GM12878 (cell line): ENCODE measurements around the gene SHC1. TPM values are rescaled to one million over a fixed set of nuclear protein-coding genes. Genes with fewer than 3 reads are reported as not detected.

ENCODE experiments used
- CBFB ChIP-seq: IDR thresholded peaks from 2 replicates; pipeline ENCODE4 v1.6.1; 2016; ENCODE audit warnings: antibody characterized with exemption, low read depth
- CEBPB ChIP-seq, 2 experiments: fragments of 150-350 bp in 1 of 2; IDR thresholded peaks; 2 replicates each; pipeline ENCODE4 v1.6.1; 2012 to 2014; ENCODE audit warnings: low read depth in 2 of 2, low read length in 2 of 2, borderline replicate concordance in 1 of 2, inconsistent platforms in 1 of 2
- CHD4 ChIP-seq: fragments of 200-600 bp; sonication (generic); IDR thresholded peaks from 2 replicates; pipeline ENCODE4 v1.6.1; 2016; ENCODE audit warnings: mild to moderate bottlenecking
- CTCF ChIP-seq, 3 experiments: IDR thresholded peaks in 2 of 3; conservative IDR thresholded peaks in 1 of 3; 2 replicates each; pipeline ENCODE4 v1.5.1; 2011; ENCODE audit warnings: low read depth in 3 of 3, low read length in 3 of 3, mild to moderate bottlenecking in 3 of 3, control low read depth in 2 of 3, moderate library complexity in 2 of 3, inconsistent platforms in 1 of 3, mixed read lengths in 1 of 3; ENCODE audit not compliant: control insufficient read depth in 2 of 3, insufficient read depth in 1 of 3; ENCODE audit errors: extremely low read depth in 1 of 3
- EED ChIP-seq: sonication (generic); IDR thresholded peaks from 2 replicates; pipeline ENCODE4 v1.6.1; 2016; ENCODE audit warnings: antibody characterized with exemption, low read depth
- GABPA ChIP-seq: IDR thresholded peaks from 2 replicates; pipeline ENCODE4 v1.6.1; 2014; ENCODE audit warnings: antibody characterized with exemption, low read depth, mild to moderate bottlenecking, inconsistent platforms
- HCFC1 ChIP-seq: fragments of 150-350 bp; IDR thresholded peaks from 2 replicates; pipeline ENCODE4 v1.6.1; 2014; ENCODE audit warnings: low read length
- HDAC6 ChIP-seq: fragments of 200-600 bp; sonication (generic); IDR thresholded peaks from one replicate; pipeline ENCODE4 v1.8.0; 2017; ENCODE audit warnings: antibody characterized with exemption; ENCODE audit not compliant: unreplicated experiment
- JUNB ChIP-seq: IDR thresholded peaks from 2 replicates; pipeline ENCODE4 v1.6.1; 2016; ENCODE audit warnings: antibody characterized with exemption, mild to moderate bottlenecking
- KAT2A ChIP-seq: conservative IDR thresholded peaks from 2 replicates; pipeline ENCODE4 v1.6.1; 2011; ENCODE audit warnings: low read depth, low read length; ENCODE audit not compliant: control insufficient read depth
- LARP7 ChIP-seq: fragments of 450-650 bp; IDR thresholded peaks from 2 replicates; pipeline ENCODE4 v1.6.1; 2017; ENCODE audit warnings: mild to moderate bottlenecking
- MTA2 ChIP-seq: fragments of 450-650 bp; IDR thresholded peaks from 2 replicates; pipeline ENCODE4 v1.6.1; 2016; ENCODE audit warnings: low read depth, mild to moderate bottlenecking, moderate library complexity
- PKNOX1 ChIP-seq: fragments of 450-650 bp; IDR thresholded peaks from 2 replicates; pipeline ENCODE4 v1.6.1; 2016; ENCODE audit warnings: mild to moderate bottlenecking
- SIN3A ChIP-seq: IDR thresholded peaks from 2 replicates; pipeline ENCODE4 v1.6.1; 2012; ENCODE audit warnings: low read depth, low read length, improper control_type of control experiment
- SKIL ChIP-seq: fragments of 450-650 bp; IDR thresholded peaks from 2 replicates; pipeline ENCODE4 v1.6.1; 2017; ENCODE audit warnings: mild to moderate bottlenecking, low read depth, inconsistent platforms; ENCODE audit not compliant: poor library complexity, severe bottlenecking
- SMAD5 ChIP-seq: IDR thresholded peaks from 2 replicates; pipeline ENCODE4 v1.6.1; 2016; ENCODE audit warnings: antibody characterized with exemption, low read depth
- STAT1 ChIP-seq: fragments of 450-650 bp; conservative IDR thresholded peaks from 2 replicates; pipeline ENCODE4 v1.6.1; 2014; ENCODE audit warnings: antibody characterized with exemption, mild to moderate bottlenecking
- TBL1XR1 ChIP-seq: IDR thresholded peaks from 2 replicates; pipeline ENCODE4 v1.6.1; 2012; ENCODE audit warnings: low read depth, low read length, improper control_type of control experiment
- YBX1 ChIP-seq: fragments of 450-650 bp; IDR thresholded peaks from 2 replicates; pipeline ENCODE4 v1.6.1; 2016; ENCODE audit warnings: antibody characterized with exemption
- ZBTB11 ChIP-seq: fragments of 450-650 bp; formaldehyde crosslinking; IDR thresholded peaks from 2 replicates; pipeline ENCODE4 v1.5.0; 2022; ENCODE audit warnings: mild to moderate bottlenecking, missing genetic modification characterization
- ZSCAN29 ChIP-seq: fragments of 450-650 bp; IDR thresholded peaks from 2 replicates; pipeline ENCODE4 v1.6.1; 2017; ENCODE audit warnings: mild to moderate bottlenecking, moderate library complexity
- polyA plus RNA-seq, 11 experiments: library from polyadenylated mRNA; depleted of rRNA in 4 of 11; unstranded in 6 of 11; stranded (reverse) in 5 of 11; fragments of >200 nt; fragmentation: Nextera tagmentation in 4 of 11; fragmentation: Illumina TruSeq in 1 of 11; extraction: Ambion mirVana in 4 of 11; extraction: Trizol in 1 of 11; gene quantifications; 1 replicate in 1 of 11; 2 replicates in 10 of 11; pipeline versions ENCODE4 v1.2.1 to v1.2.3, GENCODE V29; 2011 to 2016; ENCODE audit warnings: inconsistent platforms in 2 of 11, missing spikeins in 2 of 11, low read depth in 1 of 11
- total RNA-seq, 4 experiments: library from RNA; depleted of rRNA in 3 of 4; stranded (reverse); fragments of >200 nt in 3 of 4; fragmentation: Illumina TruSeq in 1 of 4; extraction: Trizol in 1 of 4; gene quantifications; 2 replicates each; pipeline versions ENCODE4 v1.2.1 to v1.2.3, GENCODE V29; 2013 to 2021

SHC1 gene
- total and polyA plus RNA-seq, 10 of the 15 experiments (the other 5 are each of a cell fraction or from before 2014, with no cell fraction given) = 2.6 to 49.3 (median 25.2) TPM

GRCh38 chr1:154982897-154983648, 12.5 kb upstream of the SHC1 start, which contains the start of gene FLAD1 (continued):
- TF ChIP-seq ZBTB11 (CRISPR knock-in tag) (no peak), HDAC6 (no peak), PKNOX1 (peak; percentile 100), SKIL (peak; percentile 99), CTCF (IDR thresholded peaks at IDR 0.05 in 2 of 3, conservative IDR thresholded peaks at IDR 0.05 in 1 of 3; ENCODE audit: control insufficient read depth in 2 of 3, extremely low read depth in 1 of 3, insufficient read depth in 1 of 3, low read depth in 3 of 3, low read length in 3 of 3) (no peak), STAT1 (0 out of 2 replicates have a peak, but pooled peaks have one; percentile 21), YBX1 (no peak), ZSCAN29 (no peak), CBFB (0 out of 2 replicates have a peak, but pooled peaks have one; percentile 56), SMAD5 (peak; percentile 68), LARP7 (no peak), MTA2 (no peak), TBL1XR1 (0 out of 2 replicates have a peak, but pooled peaks have one; percentile 16), KAT2A (no peak), EED (no peak), GABPA (peak; percentile 95), CEBPB (IDR thresholded peaks at IDR 0.05; ENCODE audit: borderline replicate concordance in 1 of 2, low read depth in 2 of 2, low read length in 2 of 2) (no peak), CHD4 (no peak), HCFC1 (peak; percentile 62), SIN3A (peak; percentile 74; the same call in 1 of the 2 replicates), JUNB (no peak)
